Chondrocyte (in vitro differentiated cells): ENCODE measurements around the gene NEDD1. TPM values are rescaled to one million over a fixed set of nuclear protein-coding genes. Genes with fewer than 3 reads are reported as not detected.
A peak's percentile ranks its signal among the peaks of the same experiment; 100 is the strongest.

Experiments used
- DNase-seq: peaks from one replicate; pipeline ENCODE4 v3.0.0; 2021; ENCODE audit warnings: mixed read lengths, low spot score
- H3K27ac Mint-ChIP-seq: one replicate; pipeline ENCODE4 v1.8.0; 2021; ENCODE audit warnings: mild to moderate bottlenecking, moderate library complexity, mixed read lengths; ENCODE audit not compliant: unreplicated experiment
- H3K27me3 Mint-ChIP-seq: 2 replicates; pipeline ENCODE4 v1.8.0; 2021; ENCODE audit warnings: low read depth, mixed read lengths
- H3K36me3 Mint-ChIP-seq: 2 replicates; pipeline ENCODE4 v1.8.0; 2021; ENCODE audit warnings: low read depth, mixed read lengths
- H3K4me1 Mint-ChIP-seq: 2 replicates; pipeline ENCODE4 v1.8.0; 2021; ENCODE audit warnings: low read depth, mild to moderate bottlenecking, mixed read lengths
- H3K4me3 Mint-ChIP-seq: one replicate; pipeline ENCODE4 v1.8.0; 2021; ENCODE audit warnings: mild to moderate bottlenecking, moderate library complexity, mixed read lengths; ENCODE audit not compliant: unreplicated experiment
- H3K9me3 Mint-ChIP-seq: 2 replicates; pipeline ENCODE4 v1.8.0; 2021; ENCODE audit warnings: low read depth, mixed read lengths
- long read RNA-seq: library from polyadenylated mRNA; stranded (forward); transcript quantifications from one replicate; pipeline ENCODE4 v2.0.0, GENCODE V29; 2021
- total RNA-seq: library from RNA; stranded (reverse); gene quantifications from 3 replicates; pipeline ENCODE4 v1.2.1, GENCODE V29; 2021
- TF ChIP-seq, protein P1 (sequence below): fragments of 200-600 bp; sonication (generic); IDR thresholded peaks from 2 replicates; pipeline ENCODE4 v1.5.0; 2021; ENCODE audit warnings: antibody characterized with exemption, mild to moderate bottlenecking, moderate library complexity

Gene NEDD1, protein sequence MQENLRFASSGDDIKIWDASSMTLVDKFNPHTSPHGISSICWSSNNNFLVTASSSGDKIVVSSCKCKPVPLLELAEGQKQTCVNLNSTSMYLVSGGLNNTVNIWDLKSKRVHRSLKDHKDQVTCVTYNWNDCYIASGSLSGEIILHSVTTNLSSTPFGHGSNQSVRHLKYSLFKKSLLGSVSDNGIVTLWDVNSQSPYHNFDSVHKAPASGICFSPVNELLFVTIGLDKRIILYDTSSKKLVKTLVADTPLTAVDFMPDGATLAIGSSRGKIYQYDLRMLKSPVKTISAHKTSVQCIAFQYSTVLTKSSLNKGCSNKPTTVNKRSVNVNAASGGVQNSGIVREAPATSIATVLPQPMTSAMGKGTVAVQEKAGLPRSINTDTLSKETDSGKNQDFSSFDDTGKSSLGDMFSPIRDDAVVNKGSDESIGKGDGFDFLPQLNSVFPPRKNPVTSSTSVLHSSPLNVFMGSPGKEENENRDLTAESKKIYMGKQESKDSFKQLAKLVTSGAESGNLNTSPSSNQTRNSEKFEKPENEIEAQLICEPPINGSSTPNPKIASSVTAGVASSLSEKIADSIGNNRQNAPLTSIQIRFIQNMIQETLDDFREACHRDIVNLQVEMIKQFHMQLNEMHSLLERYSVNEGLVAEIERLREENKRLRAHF
- total RNA-seq: 18.0 to 22.8 TPM (median 19.9 TPM) in 3 replicates
- long read RNA-seq, full-length matches to known transcripts: 44 of 64 reads
- long read RNA-seq, partial matches to known transcripts: 0 of 64 reads
- long read RNA-seq, other reads (novel, unspliced or antisense): 20 of 64 reads

DNA sequence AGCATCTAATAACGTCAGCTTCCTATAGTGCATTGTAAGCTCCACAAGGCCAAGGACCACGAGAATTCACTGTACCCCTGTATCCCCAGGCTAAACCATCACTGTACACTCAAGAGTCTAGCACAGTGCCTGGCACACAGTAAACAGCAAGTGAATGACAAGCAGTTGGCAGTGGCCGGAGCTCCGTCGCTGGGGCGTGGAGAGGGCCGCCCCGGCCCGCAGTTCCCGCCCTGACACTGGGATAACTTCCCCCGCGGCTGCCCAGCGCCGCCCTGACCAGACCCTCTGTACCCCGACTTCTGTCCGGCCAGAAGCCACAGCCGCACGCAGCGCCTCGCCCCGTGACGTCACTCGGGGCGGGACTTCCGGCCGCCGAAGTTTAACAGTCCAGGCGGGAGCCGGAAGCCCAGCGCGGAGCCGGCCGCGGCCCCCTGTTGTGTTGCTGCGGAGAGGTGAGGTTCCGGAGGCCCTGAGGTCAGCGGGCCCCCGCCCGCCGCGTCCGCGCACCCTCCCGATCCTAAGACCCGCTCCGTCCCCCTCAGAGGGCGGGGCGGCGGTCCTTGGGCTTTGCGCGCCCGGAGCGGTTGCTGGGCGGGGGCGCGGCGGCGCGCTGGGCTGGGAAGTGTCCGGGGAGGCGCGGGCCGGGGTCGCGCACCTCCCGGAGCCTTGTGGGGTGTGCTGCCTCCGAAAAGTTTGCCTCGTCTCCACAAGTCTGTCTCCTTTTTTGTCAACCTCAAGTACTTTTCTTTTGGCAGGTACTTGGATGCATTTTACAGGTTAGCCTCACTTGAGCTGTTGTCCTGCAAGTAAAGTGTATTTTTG, at the start of gene NEDD1:
Gene NEDD1 (plus strand): TSS at position 409 of the 822 bp plus-strand sequence. CDS start 2,503 bp downstream, outside the sequence.
- Mint-ChIP-seq H3K4me1 (peaks cover 22% of the 10 kb centered on the region), H3K36me3 (no peaks in the 10 kb centered on the region), H3K27me3 (peaks cover 7% of the 10 kb centered on the region), H3K4me3 (peak within 1 kb of the TSS; percentile 85), H3K27ac (peak within 1 kb of the TSS; percentile 89), H3K9me3 (no peaks in the 10 kb centered on the region)
- peak; percentile 92 for DNase-seq
- TF ChIP-seq, protein P1, sequence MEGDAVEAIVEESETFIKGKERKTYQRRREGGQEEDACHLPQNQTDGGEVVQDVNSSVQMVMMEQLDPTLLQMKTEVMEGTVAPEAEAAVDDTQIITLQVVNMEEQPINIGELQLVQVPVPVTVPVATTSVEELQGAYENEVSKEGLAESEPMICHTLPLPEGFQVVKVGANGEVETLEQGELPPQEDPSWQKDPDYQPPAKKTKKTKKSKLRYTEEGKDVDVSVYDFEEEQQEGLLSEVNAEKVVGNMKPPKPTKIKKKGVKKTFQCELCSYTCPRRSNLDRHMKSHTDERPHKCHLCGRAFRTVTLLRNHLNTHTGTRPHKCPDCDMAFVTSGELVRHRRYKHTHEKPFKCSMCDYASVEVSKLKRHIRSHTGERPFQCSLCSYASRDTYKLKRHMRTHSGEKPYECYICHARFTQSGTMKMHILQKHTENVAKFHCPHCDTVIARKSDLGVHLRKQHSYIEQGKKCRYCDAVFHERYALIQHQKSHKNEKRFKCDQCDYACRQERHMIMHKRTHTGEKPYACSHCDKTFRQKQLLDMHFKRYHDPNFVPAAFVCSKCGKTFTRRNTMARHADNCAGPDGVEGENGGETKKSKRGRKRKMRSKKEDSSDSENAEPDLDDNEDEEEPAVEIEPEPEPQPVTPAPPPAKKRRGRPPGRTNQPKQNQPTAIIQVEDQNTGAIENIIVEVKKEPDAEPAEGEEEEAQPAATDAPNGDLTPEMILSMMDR: peak; percentile 12

GRCh38 chr12:96858162-96858561, 48.9 kb upstream of the NEDD1 start:
- Mint-ChIP-seq H3K36me3 (no peaks in the 10 kb centered on the region), H3K4me1 (peaks cover 4% of the 10 kb centered on the region), H3K9me3 (peaks cover 5% of the 10 kb centered on the region), H3K27me3 (no peaks in the 10 kb centered on the region), H3K4me3 (no peak overlapping the region), H3K27ac (no peak overlapping the region)
- DNase-seq: no peak
- TF ChIP-seq, protein P1: no peak

- DNase-seq: no peak
- peaks cover 4% of the 10 kb centered on the region for H3K27me3 Mint-ChIP-seq
- no peaks in the 10 kb centered on the region for H3K36me3 Mint-ChIP-seq
- no peak overlapping the region for H3K4me3 Mint-ChIP-seq
- TF ChIP-seq, protein P1: no peak
- H3K27ac Mint-ChIP-seq: no peak overlapping the region
- H3K9me3 Mint-ChIP-seq: peaks cover 5% of the 10 kb centered on the region
- peaks cover 4% of the 10 kb centered on the region for H3K4me1 Mint-ChIP-seq
Observed at GRCh38 chr12:96861656-96862055, 45.4 kb upstream of the NEDD1 start.

GRCh38 chr12:96862326-96862725, 44.7 kb upstream of the NEDD1 start:
- TF ChIP-seq, protein P1: no peak
- no peak overlapping the region for H3K4me3 Mint-ChIP-seq
- peaks cover 4% of the 10 kb centered on the region for H3K4me1 Mint-ChIP-seq
- no peak for DNase-seq
- H3K27ac Mint-ChIP-seq: no peak overlapping the region
- H3K36me3 Mint-ChIP-seq: no peaks in the 10 kb centered on the region
- peaks cover 3% of the 10 kb centered on the region for H3K9me3 Mint-ChIP-seq
- peaks cover 4% of the 10 kb centered on the region for H3K27me3 Mint-ChIP-seq
